Mesenchymal stem cell (in vitro differentiated cells and primary cell): ENCODE data around the gene DOP1A.

Experiments used
- DNase-seq: peaks from one replicate; pipeline ENCODE4 v3.0.0-alpha.2; 2013
- H2AFZ ChIP-seq: one replicate; pipeline ENCODE4 v1.6.1; 2013; ENCODE audit warnings: low read depth, mild to moderate bottlenecking, control low read depth, inconsistent platforms, low read length, moderate library complexity
- H2AK5ac ChIP-seq: 2 replicates; pipeline ENCODE4 v1.6.1; 2013; ENCODE audit warnings: low read length, moderate library complexity, mild to moderate bottlenecking, inconsistent platforms; ENCODE audit not compliant: severe bottlenecking
- H2BK120ac ChIP-seq: one replicate; pipeline ENCODE4 v1.6.1; 2013; ENCODE audit warnings: low read depth, mild to moderate bottlenecking, inconsistent platforms, low read length, moderate library complexity
- H2BK12ac ChIP-seq, 2 experiments: one replicate each; pipeline ENCODE4 v1.6.1; 2013; ENCODE audit warnings: inconsistent platforms in 2 of 2, low read length in 2 of 2, mild to moderate bottlenecking in 2 of 2, moderate library complexity in 2 of 2, control low read depth in 1 of 2
- H2BK15ac ChIP-seq: one replicate; pipeline ENCODE4 v1.6.1; 2013; ENCODE audit warnings: mild to moderate bottlenecking, low read depth, inconsistent platforms; ENCODE audit not compliant: poor library complexity, severe bottlenecking
- H2BK5ac ChIP-seq: 2 replicates; pipeline ENCODE4 v1.6.1; 2013; ENCODE audit warnings: low read depth, mild to moderate bottlenecking, low read length, control low read depth, inconsistent platforms; ENCODE audit not compliant: poor library complexity, severe bottlenecking
- H3K14ac ChIP-seq, 2 experiments: one replicate each; pipeline ENCODE4 v1.6.1; 2013; ENCODE audit warnings: inconsistent platforms in 2 of 2, low read length in 2 of 2, control low read depth in 1 of 2, mild to moderate bottlenecking in 1 of 2, moderate library complexity in 1 of 2
- H3K18ac ChIP-seq, 2 experiments: one replicate each; pipeline ENCODE4 v1.6.1; 2013; ENCODE audit warnings: inconsistent platforms in 2 of 2, low read length in 2 of 2, control low read depth in 1 of 2, low read depth in 1 of 2, mild to moderate bottlenecking in 1 of 2
- H3K23ac ChIP-seq, 2 experiments: one replicate each; pipeline ENCODE4 v1.6.1; 2013; ENCODE audit warnings: inconsistent platforms in 2 of 2, low read length in 2 of 2, mild to moderate bottlenecking in 2 of 2, moderate library complexity in 2 of 2, control low read depth in 1 of 2
- H3K27ac ChIP-seq: 2 replicates; pipeline ENCODE4 v1.5.1; 2013; ENCODE audit warnings: mild to moderate bottlenecking, moderate library complexity, low read length, control low read depth, inconsistent platforms; ENCODE audit not compliant: poor library complexity, severe bottlenecking
- H3K27me3 ChIP-seq, 2 experiments: 2 replicates each; pipeline versions ENCODE4 v1.6.1 to v1.7.0; 2013; ENCODE audit warnings: low read length in 2 of 2, mild to moderate bottlenecking in 2 of 2, moderate library complexity in 2 of 2, control low read depth in 1 of 2, inconsistent platforms in 1 of 2; ENCODE audit not compliant: control insufficient read depth in 1 of 2, insufficient read depth in 1 of 2
- H3K36me3 ChIP-seq, 2 experiments: 2 replicates each; pipeline versions ENCODE4 v1.6.1 to v1.7.0; 2013; ENCODE audit warnings: low read length in 2 of 2, control low read depth in 1 of 2, inconsistent platforms in 1 of 2, low read depth in 1 of 2, mild to moderate bottlenecking in 1 of 2; ENCODE audit not compliant: insufficient read depth in 2 of 2, control insufficient read depth in 1 of 2
- H3K4ac ChIP-seq, 2 experiments: one replicate each; pipeline ENCODE4 v1.6.1; 2013; ENCODE audit warnings: inconsistent platforms in 2 of 2, low read length in 2 of 2, mild to moderate bottlenecking in 2 of 2, moderate library complexity in 2 of 2, control low read depth in 1 of 2, low read depth in 1 of 2
- H3K4me1 ChIP-seq: 2 replicates; pipeline ENCODE4 v1.6.1; 2013; ENCODE audit warnings: low read depth, low read length, control low read depth; ENCODE audit not compliant: control insufficient read depth, insufficient read depth
- H3K4me2 ChIP-seq: 2 replicates; pipeline ENCODE4 v1.6.1; 2013; ENCODE audit warnings: low read length, mild to moderate bottlenecking, inconsistent platforms; ENCODE audit not compliant: poor library complexity, severe bottlenecking
- H3K4me3 ChIP-seq, 2 experiments: 2 replicates each; pipeline versions ENCODE4 v1.5.1 to v1.7.0; 2013; ENCODE audit warnings: low read length in 2 of 2, mild to moderate bottlenecking in 2 of 2, control low read depth in 1 of 2, low read depth in 1 of 2; ENCODE audit not compliant: insufficient read depth in 1 of 2
- H3K79me1 ChIP-seq: replicated peaks from 2 replicates; pipeline ENCODE4 v1.6.1; 2013; ENCODE audit warnings: mild to moderate bottlenecking, control low read depth, low read length, inconsistent platforms; ENCODE audit not compliant: poor library complexity, severe bottlenecking
- H3K9ac ChIP-seq: 2 replicates; pipeline ENCODE4 v1.7.0; 2013; ENCODE audit warnings: mild to moderate bottlenecking, low read length, moderate library complexity
- H3K9me3 ChIP-seq: 2 replicates; pipeline ENCODE4 v1.7.0; 2013; ENCODE audit warnings: mild to moderate bottlenecking, low read length; ENCODE audit not compliant: control insufficient read depth
- H4K8ac ChIP-seq: one replicate; pipeline ENCODE4 v1.6.1; 2013; ENCODE audit warnings: inconsistent platforms, mild to moderate bottlenecking, low read length, moderate library complexity
- H4K91ac ChIP-seq: one replicate; pipeline ENCODE4 v1.6.1; 2013; ENCODE audit warnings: mild to moderate bottlenecking, low read length, inconsistent platforms
- WGBS: methylation state at CpG from one replicate; pipeline ENCODE4 v1.1.7; 2013; ENCODE audit warnings: mixed read lengths; 5-methylcytosine and 5-hydroxymethylcytosine counted together

DOP1A gene

GRCh38 chr6:83073615-83074014 lies 6.1 kb downstream of the DOP1A start:
- Histone ChIP-seq H4K91ac (no peak overlapping the region), H3K4me2 (no peak overlapping the region), H3K14ac (no peak overlapping the region), H2BK5ac (no peak overlapping the region), H3K79me1 (peaks cover 21% of the 10 kb centered on the region), H3K4me1 (no peaks in the 10 kb centered on the region), H3K18ac (no peak overlapping the region), H2BK12ac (no peak overlapping the region), H3K4ac (no peak overlapping the region), H3K4me3 (no peak overlapping the region), H3K27ac (no peak overlapping the region), H2AFZ (no peak overlapping the region), H3K23ac (no peak overlapping the region), H3K9me3 (no peaks in the 10 kb centered on the region), H2AK5ac (no peak overlapping the region), H3K36me3 (no peaks in the 10 kb centered on the region), H2BK120ac (no peak overlapping the region), H3K9ac (no peak overlapping the region), H4K8ac (no peak overlapping the region), H2BK15ac (no peak overlapping the region), H3K27me3 (no peaks in the 10 kb centered on the region)
- 91% methylated on average over 1 of the region's 1 CpG for WGBS
- no peak for DNase-seq

DNA sequence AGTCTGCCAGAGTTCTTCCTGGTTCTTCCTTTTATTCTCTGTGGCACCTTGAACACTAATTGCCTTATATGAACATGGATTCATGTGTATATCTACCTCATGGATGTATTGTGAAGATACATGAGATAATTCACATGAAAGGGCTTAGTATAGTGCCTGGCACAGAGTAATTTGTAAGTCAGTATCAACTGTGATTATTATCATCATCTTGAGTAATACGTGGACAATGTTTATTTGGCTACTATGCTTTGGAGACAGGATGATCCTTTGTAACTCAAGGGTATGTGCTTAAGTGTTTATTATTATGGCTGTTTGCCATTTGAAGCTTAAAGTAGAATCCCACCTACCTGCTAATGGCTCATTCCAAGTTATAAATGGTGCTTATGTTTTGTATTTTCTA lies 16.0 kb downstream of the DOP1A start:
- Histone ChIP-seq H3K4me3 (no peak overlapping the region), H3K23ac (no peak overlapping the region), H2AK5ac (no peak overlapping the region), H3K4me2 (no peak overlapping the region), H3K4ac (no peak overlapping the region), H2BK12ac (no peak overlapping the region), H2BK5ac (no peak overlapping the region), H4K91ac (no peak overlapping the region), H3K27me3 (no peaks in the 10 kb centered on the region), H2BK15ac (no peak overlapping the region), H3K9me3 (no peaks in the 10 kb centered on the region), H3K4me1 (no peaks in the 10 kb centered on the region), H3K18ac (no peak overlapping the region), H3K79me1 (peaks cover 1% of the 10 kb centered on the region), H3K9ac (no peak overlapping the region), H2BK120ac (no peak overlapping the region), H2AFZ (no peak overlapping the region), H3K36me3 (no peaks in the 10 kb centered on the region), H3K14ac (no peak overlapping the region), H3K27ac (no peak overlapping the region), H4K8ac (no peak overlapping the region)
- WGBS, result 86% methylated on average over 1 of the region's 1 CpG
- DNase-seq, result no peak

DNA sequence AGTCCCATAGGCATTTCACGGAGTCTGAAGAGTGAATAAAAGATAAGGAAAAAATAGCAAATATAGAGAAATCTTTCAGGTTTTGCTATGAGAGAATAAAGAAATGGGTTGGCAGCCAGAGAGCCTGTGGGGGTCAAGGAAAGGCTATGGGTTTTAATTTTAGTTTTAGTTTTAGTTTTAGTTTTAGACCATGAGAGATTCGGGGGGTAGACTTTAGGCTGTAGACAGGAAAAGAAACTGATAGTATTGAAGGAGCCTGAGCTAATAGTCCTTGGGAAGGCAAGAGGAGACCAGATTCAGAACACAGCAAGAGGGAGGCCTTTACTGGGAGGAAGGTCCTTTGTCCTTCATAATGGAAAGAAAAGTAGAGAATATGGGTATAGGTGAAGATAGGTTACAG lies 19.3 kb downstream of the DOP1A start:
- Histone ChIP-seq H2BK120ac (no peak overlapping the region), H4K91ac (no peak overlapping the region), H3K14ac (no peak overlapping the region), H2BK15ac (no peak overlapping the region), H2BK12ac (no peak overlapping the region), H4K8ac (no peak overlapping the region), H3K36me3 (no peaks in the 10 kb centered on the region), H3K79me1 (peaks cover 1% of the 10 kb centered on the region), H3K9ac (no peak overlapping the region), H3K4me3 (no peak overlapping the region), H2BK5ac (no peak overlapping the region), H3K4me2 (no peak overlapping the region), H3K4ac (no peak overlapping the region), H2AFZ (no peak overlapping the region), H3K18ac (no peak overlapping the region), H3K23ac (no peak overlapping the region), H3K27me3 (no peaks in the 10 kb centered on the region), H3K4me1 (no peaks in the 10 kb centered on the region), H2AK5ac (no peak overlapping the region), H3K9me3 (no peaks in the 10 kb centered on the region), H3K27ac (no peak overlapping the region)
- WGBS, result 97% methylated on average over 2 of the region's 2 CpGs
- DNase-seq, result no peak

GRCh38 chr6:83092756-83093399 lies 25.4 kb downstream of the DOP1A start:
- Histone ChIP-seq H2AK5ac (no peak overlapping the region), H3K9me3 (no peaks in the 10 kb centered on the region), H2AFZ (no peak overlapping the region), H3K18ac (no peak overlapping the region), H4K8ac (no peak overlapping the region), H3K9ac (no peak overlapping the region), H3K23ac (no peak overlapping the region), H3K4me1 (peaks cover 3% of the 10 kb centered on the region), H3K4ac (no peak overlapping the region), H3K27me3 (no peaks in the 10 kb centered on the region), H3K4me3 (no peak overlapping the region), H3K14ac (no peak overlapping the region), H3K4me2 (no peak overlapping the region), H3K27ac (no peak overlapping the region), H3K79me1 (peaks cover 10% of the 10 kb centered on the region), H4K91ac (no peak overlapping the region), H3K36me3 (no peaks in the 10 kb centered on the region), H2BK12ac (no peak overlapping the region), H2BK5ac (no peak overlapping the region), H2BK120ac (no peak overlapping the region), H2BK15ac (no peak overlapping the region)
- DNase-seq, result peak; percentile 25
- 78% methylated on average over 2 of the region's 3 CpGs for WGBS
